K562 (cell line): ENCODE results near the gene CD46. TPM values are rescaled to one million over a fixed set of nuclear protein-coding genes. Genes with fewer than 3 reads are reported as not detected.

Experiments used
- AFF4 ChIP-seq: sonication (generic); formaldehyde crosslinking; IDR thresholded peaks from 2 replicates; pipeline ENCODE4 v1.8.0; 2023; ENCODE audit warnings: mild to moderate bottlenecking, missing genetic modification reagents
- BCOR ChIP-seq: fragments of 450-650 bp; IDR thresholded peaks from 2 replicates; pipeline ENCODE4 v1.6.1; 2016
- CBFA2T3 ChIP-seq: fragments of 450-650 bp; IDR thresholded peaks from 2 replicates; pipeline ENCODE4 v1.6.1; 2017
- ELF1 ChIP-seq: fragments of 200-800 bp; sonication (Bioruptor generic); IDR thresholded peaks from 2 replicates; pipeline ENCODE4 v1.6.1; 2016; ENCODE audit warnings: missing genetic modification characterization, missing compliant biosample characterization
- HDAC3 ChIP-seq: fragments of 450-650 bp; IDR thresholded peaks from 2 replicates; pipeline ENCODE4 v1.6.1; 2018; ENCODE audit warnings: borderline replicate concordance, mild to moderate bottlenecking, moderate library complexity; ENCODE audit not compliant: partially characterized antibody
- HMG20B ChIP-seq: fragments of 250-450 bp; sonication (Bioruptor Pico); IDR thresholded peaks from 2 replicates; pipeline ENCODE4 v1.5.0; 2021; ENCODE audit warnings: mild to moderate bottlenecking
- IRF2 ChIP-seq: sonication (generic); formaldehyde crosslinking; IDR thresholded peaks from 2 replicates; pipeline ENCODE4 v1.8.1; 2022; ENCODE audit warnings: mild to moderate bottlenecking, missing genetic modification reagents
- KLF16 ChIP-seq: IDR thresholded peaks from 2 replicates; pipeline ENCODE4 v1.6.1; 2016; ENCODE audit warnings: antibody characterized with exemption
- MAFF ChIP-seq: IDR thresholded peaks from 2 replicates; pipeline ENCODE4 v1.6.1; 2012; ENCODE audit warnings: low read length, improper control_type of control experiment
- MCM2 ChIP-seq: fragments of 450-650 bp; IDR thresholded peaks from 2 replicates; pipeline ENCODE4 v1.6.1; 2017; ENCODE audit warnings: low read depth, mild to moderate bottlenecking
- NFE2 ChIP-seq: IDR thresholded peaks from 2 replicates; pipeline ENCODE4 v1.6.1; 2014; ENCODE audit warnings: antibody characterized with exemption, low read depth
- OTX1 ChIP-seq: fragments of 450-650 bp; formaldehyde crosslinking; IDR thresholded peaks from 2 replicates; pipeline ENCODE4 v1.4.0; 2022; ENCODE audit warnings: mild to moderate bottlenecking
- RBM17 ChIP-seq: fragments of 200-400 bp; formaldehyde crosslinking; IDR thresholded peaks from 2 replicates; pipeline ENCODE4 v1.6.1; 2017; ENCODE audit warnings: low read depth, mild to moderate bottlenecking, low read length, borderline replicate concordance
- RBM25 ChIP-seq: fragments of 200-400 bp; formaldehyde crosslinking; IDR thresholded peaks from 2 replicates; pipeline ENCODE4 v1.6.1; 2018; ENCODE audit warnings: low read length, low read depth, moderate library complexity; ENCODE audit not compliant: severe bottlenecking
- RCOR1 ChIP-seq, 2 experiments: IDR thresholded peaks; 2 replicates each; pipeline ENCODE4 v1.6.1; 2012; ENCODE audit warnings: low read depth in 2 of 2, low read length in 2 of 2, borderline replicate concordance in 1 of 2, improper control_type of control experiment in 1 of 2
- TCF7 ChIP-seq: sonication (generic); IDR thresholded peaks from 2 replicates; pipeline ENCODE4 v1.6.1; 2016; ENCODE audit warnings: antibody characterized with exemption, borderline replicate concordance
- ZBTB1 ChIP-seq: sonication (generic); formaldehyde crosslinking; IDR thresholded peaks from 2 replicates; pipeline ENCODE4 v1.8.1; 2023; ENCODE audit warnings: missing genetic modification reagents, low read depth, mild to moderate bottlenecking, borderline replicate concordance
- ZFX ChIP-seq: sonication (generic); formaldehyde crosslinking; IDR thresholded peaks from 2 replicates; pipeline ENCODE4 v1.8.0; 2022; ENCODE audit warnings: mild to moderate bottlenecking, missing genetic modification reagents, moderate library complexity
- ZNF717 ChIP-seq: fragments of 250-450 bp; sonication (Bioruptor Pico); IDR thresholded peaks from 2 replicates; pipeline ENCODE4 v1.5.0; 2021
- ZNF740 ChIP-seq, 3 experiments: fragments of 200-800 bp in 1 of 3; sonication (Bioruptor generic) in 1 of 3; sonication (generic) in 1 of 3; formaldehyde crosslinking in 1 of 3; IDR thresholded peaks; 2 replicates each; pipeline versions ENCODE4 v1.6.1 to v1.8.0; 2016 to 2022; ENCODE audit warnings: mild to moderate bottlenecking in 2 of 3, missing compliant biosample characterization in 2 of 3, missing genetic modification characterization in 2 of 3, missing genetic modification reagents in 1 of 3
- polyA plus RNA-seq, 8 experiments: library from polyadenylated mRNA; depleted of rRNA in 4 of 8; stranded (reverse) in 5 of 8; unstranded in 3 of 8; fragments of >200 nt; fragmentation: Nextera tagmentation in 2 of 8; fragmentation: Illumina TruSeq in 1 of 8; extraction: Ambion mirVana in 2 of 8; extraction: Trizol in 1 of 8; gene quantifications; 2 replicates each; pipeline versions ENCODE4 v1.2.1 to v1.2.3, GENCODE V29; 2011 to 2014; ENCODE audit warnings: inconsistent platforms in 1 of 8, missing spikeins in 1 of 8
- total RNA-seq, 7 experiments: library from RNA; depleted of rRNA in 6 of 7; stranded (reverse); fragments of >200 nt in 6 of 7; fragmentation: Illumina TruSeq in 2 of 7; extraction: Trizol in 2 of 7; gene quantifications; 2 replicates each; pipeline versions ENCODE4 v1.2.1 to v1.2.3, GENCODE V29; 2011 to 2021; ENCODE audit warnings: low replicate concordance in 1 of 7
- TF ChIP-seq, protein P1 (sequence below): fragments of 250-450 bp; sonication (Bioruptor Pico); IDR thresholded peaks from 2 replicates; pipeline ENCODE4 v1.4.0; 2020

CD46 gene
- total and polyA plus RNA-seq, 9 of the 15 experiments (the other 6 are each of a cell fraction or from before 2014, with no cell fraction given): 87.9 to 374 (median 156) TPM

DNA sequence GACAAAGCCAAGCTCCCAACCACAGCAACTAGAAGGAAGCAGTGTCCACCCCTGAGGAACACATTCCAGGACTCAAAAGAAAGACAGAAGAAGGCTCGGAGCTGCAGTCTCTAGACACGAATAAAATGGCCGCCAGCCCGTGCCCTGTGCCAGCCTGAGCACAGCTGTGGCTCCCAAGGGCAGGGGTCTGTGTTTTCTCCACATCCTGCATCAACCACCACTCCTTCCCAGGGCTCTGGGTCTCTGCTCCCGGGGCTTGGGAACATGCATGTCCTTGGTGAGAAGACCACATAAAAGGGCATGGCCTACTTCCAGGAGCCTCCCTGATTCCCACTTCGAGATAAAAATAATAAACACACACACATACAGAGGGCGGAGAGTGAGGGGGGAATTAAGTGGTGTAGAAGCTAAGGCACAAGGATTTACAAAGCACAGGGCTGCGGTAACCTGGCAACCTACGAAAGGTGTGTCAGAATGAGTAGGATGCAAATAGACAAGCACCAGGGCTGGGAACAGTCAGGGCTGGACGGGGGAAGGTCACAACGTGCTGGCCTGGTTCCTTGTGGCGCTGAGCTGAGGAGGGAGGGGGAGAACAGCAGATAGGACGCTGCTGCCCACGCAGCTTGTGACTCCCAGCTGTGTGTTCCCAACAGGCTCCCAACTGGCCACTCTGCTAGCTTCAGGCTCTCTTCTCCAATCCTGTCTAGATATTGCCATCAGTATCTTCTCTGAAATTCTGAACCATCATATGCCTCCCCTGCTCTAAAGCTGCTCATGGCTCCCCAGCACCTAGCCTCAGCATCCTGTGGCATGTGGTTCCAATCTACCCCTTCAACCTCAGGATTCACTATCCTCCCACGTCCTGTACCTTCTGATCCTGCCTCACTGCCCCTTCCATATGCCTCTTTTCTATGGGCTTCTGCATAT lies 86.6 kb downstream of the CD46 start (continued):
- TF ChIP-seq ZNF740 (CRISPR knock-in tag; IDR thresholded peaks at IDR 0.05) (no peak), ZNF740 (tag; IDR thresholded peaks at IDR 0.05) (no peak), NFE2 (no peak), OTX1 (CRISPR knock-in tag) (no peak; the same call in none of the 2 replicates), ZBTB1 (CRISPR knock-in tag) (no peak), HDAC3 (no peak), ELF1 (tag) (no peak), HMG20B (CRISPR knock-in tag) (no peak), AFF4 (CRISPR knock-in tag) (no peak), MCM2 (no peak), ZNF717 (no peak), RBM25 (peak; percentile 47), RBM17 (no peak), IRF2 (CRISPR knock-in tag) (no peak), BCOR (peak; percentile 20; the same call in 1 of the 2 replicates), TCF7 (peak; percentile 49; the same call in 1 of the 2 replicates), RCOR1 (IDR thresholded peaks at IDR 0.05; ENCODE audit: borderline replicate concordance in 1 of 2, low read depth in 2 of 2, low read length in 2 of 2) (0 out of 4 replicates have a peak, but pooled peaks of 1 of the 2 experiments have one; percentile 34), ZFX (CRISPR knock-in tag) (no peak), KLF16 (no peak), CBFA2T3 (no peak), MAFF (no peak)
- TF ChIP-seq, protein P1, sequence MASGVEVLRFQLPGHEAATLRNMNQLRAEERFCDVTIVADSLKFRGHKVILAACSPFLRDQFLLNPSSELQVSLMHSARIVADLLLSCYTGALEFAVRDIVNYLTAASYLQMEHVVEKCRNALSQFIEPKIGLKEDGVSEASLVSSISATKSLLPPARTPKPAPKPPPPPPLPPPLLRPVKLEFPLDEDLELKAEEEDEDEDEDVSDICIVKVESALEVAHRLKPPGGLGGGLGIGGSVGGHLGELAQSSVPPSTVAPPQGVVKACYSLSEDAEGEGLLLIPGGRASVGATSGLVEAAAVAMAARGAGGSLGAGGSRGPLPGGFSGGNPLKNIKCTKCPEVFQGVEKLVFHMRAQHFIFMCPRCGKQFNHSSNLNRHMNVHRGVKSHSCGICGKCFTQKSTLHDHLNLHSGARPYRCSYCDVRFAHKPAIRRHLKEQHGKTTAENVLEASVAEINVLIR (CRISPR knock-in tag): no peak
